Prostate gland (tissue), 2 donors: Measurements from ENCODE around the gene CEP72. TPM values are rescaled to one million over a fixed set of nuclear protein-coding genes. Genes with fewer than 3 reads are reported as not detected.

Experiments
- DNase-seq: peaks from one replicate; pipeline ENCODE4 v3.0.0-alpha.2; 2019; ENCODE audit warnings: low spot score
- H3K27ac ChIP-seq, 2 donors: fragments of 200-600 bp; sonication (generic); 2 replicates each; pipeline ENCODE4 v1.5.1; 2017 to 2019
- H3K27me3 ChIP-seq: fragments of 200-600 bp; sonication (generic); replicated peaks from 2 replicates; pipeline ENCODE4 v1.5.1; 2019; ENCODE audit not compliant: insufficient read depth
- H3K36me3 ChIP-seq, 2 donors: fragments of 200-600 bp; sonication (generic); 1 replicate in 1 of 2; 2 replicates in 1 of 2; pipeline versions ENCODE4 v1.5.1 to v1.8.1; 2017 to 2019
- H3K4me1 ChIP-seq: fragments of 200-600 bp; sonication (generic); replicated peaks from 2 replicates; pipeline ENCODE4 v1.5.1; 2019
- H3K4me3 ChIP-seq, 2 donors: fragments of 200-600 bp; sonication (generic); 2 replicates each; pipeline ENCODE4 v1.5.1; 2017 to 2019
- H3K9me3 ChIP-seq: fragments of 200-600 bp; sonication (generic); 2 replicates; pipeline ENCODE4 v1.5.1; 2017
- POLR2A ChIP-seq: fragments of 450-650 bp; IDR thresholded peaks from one replicate; pipeline ENCODE4 v1.6.1; 2016; ENCODE audit warnings: antibody characterized with exemption, mild to moderate bottlenecking
- POLR2AphosphoS5 ChIP-seq: sonication (generic); formaldehyde crosslinking; IDR thresholded peaks from one replicate; pipeline ENCODE4 v1.6.1; 2017; ENCODE audit warnings: antibody characterized with exemption
- WGBS: methylation state at CpG from one replicate; pipeline ENCODE4 v1.1.5; 2018; 5-methylcytosine and 5-hydroxymethylcytosine counted together
- intact Hi-C: fragments of 100-400 bp; cut with DNase I; formaldehyde crosslinking; loops from one replicate; pipeline ENCODE4 v1.14.2; 2022
- total RNA-seq, 2 donors: library from RNA; depleted of rRNA; stranded (reverse); fragments of >200 nt; gene quantifications; one replicate each; pipeline ENCODE4 v1.1.0, GENCODE V29; 2016
- TF ChIP-seq, protein P1 (sequence below), 4 experiments: fragments of 200-600 bp in 2 of 4; fragments of 450-650 bp in 2 of 4; sonication (generic) in 2 of 4; IDR thresholded peaks; 1 replicate in 3 of 4; 2 replicates in 1 of 4; pipeline ENCODE4 v1.5.1; 2016 to 2019; ENCODE audit warnings: antibody characterized with exemption in 4 of 4, mild to moderate bottlenecking in 2 of 4, moderate library complexity in 2 of 4

The CEP72 gene
- total RNA-seq, 2 donors from 2014 or later, result 6.4 to 12.8 TPM

DNA sequence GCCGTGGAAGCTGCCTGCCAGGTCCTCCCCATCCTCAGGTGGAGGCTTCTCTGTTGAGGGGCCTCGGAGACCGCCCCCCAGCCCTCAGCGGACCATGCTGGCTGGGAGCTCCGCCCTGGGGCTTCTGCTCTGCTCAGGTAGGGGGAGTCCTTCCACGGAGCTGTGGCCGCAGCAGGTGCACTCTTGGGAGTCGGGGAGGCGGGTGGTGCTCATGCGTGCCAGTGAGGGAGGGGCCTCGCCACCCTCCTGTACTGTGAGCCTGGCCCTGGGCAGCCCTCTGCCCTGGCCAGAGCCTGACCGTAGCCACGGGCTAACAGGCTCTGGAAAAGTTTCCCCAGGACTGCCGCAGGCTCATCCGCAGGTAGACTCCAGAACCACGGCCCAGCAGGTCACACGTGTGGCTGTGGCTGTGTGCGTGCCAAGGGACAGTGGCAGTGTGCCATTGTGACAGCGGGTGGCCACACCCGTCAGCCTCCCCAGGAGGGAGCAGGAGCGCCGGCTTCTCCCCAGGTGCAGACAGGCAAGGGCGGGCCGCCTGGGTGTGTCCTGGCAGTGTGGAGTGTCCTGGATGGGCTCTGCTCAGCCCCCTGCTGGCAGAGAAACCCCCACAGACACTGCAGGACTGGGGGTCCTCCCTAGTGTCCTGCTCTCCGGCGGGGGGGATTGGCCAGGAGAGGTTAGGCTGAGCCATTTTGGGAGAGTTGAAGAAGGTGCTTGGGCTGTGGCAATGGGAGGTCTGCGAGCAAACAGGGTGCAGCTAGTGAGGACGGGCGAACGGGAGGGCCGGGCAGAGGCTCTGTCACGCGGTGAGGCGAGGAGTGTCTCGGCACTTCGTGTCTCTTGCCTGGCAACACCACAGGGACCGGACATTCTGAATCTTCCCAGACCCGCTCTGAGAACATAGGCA is 51.5 kb downstream of the CEP72 start:
- DNase-seq, result no peak
- no peak overlapping the region for H3K27ac ChIP-seq
- intact Hi-C loops, result no loop called here

GRCh38 chr5:664343-664993 is 52.3 kb downstream of the CEP72 start:
- Histone ChIP-seq H3K27ac (no peak overlapping the region), H3K9me3 (no peaks in the 10 kb centered on the region), H3K27me3 (no peaks in the 10 kb centered on the region), H3K36me3 (no peaks in the 10 kb centered on the region), H3K4me3 (no peak overlapping the region), H3K4me1 (no peaks in the 10 kb centered on the region)
- no peak for TF ChIP-seq POLR2AphosphoS5
- TF ChIP-seq, protein P1, sequence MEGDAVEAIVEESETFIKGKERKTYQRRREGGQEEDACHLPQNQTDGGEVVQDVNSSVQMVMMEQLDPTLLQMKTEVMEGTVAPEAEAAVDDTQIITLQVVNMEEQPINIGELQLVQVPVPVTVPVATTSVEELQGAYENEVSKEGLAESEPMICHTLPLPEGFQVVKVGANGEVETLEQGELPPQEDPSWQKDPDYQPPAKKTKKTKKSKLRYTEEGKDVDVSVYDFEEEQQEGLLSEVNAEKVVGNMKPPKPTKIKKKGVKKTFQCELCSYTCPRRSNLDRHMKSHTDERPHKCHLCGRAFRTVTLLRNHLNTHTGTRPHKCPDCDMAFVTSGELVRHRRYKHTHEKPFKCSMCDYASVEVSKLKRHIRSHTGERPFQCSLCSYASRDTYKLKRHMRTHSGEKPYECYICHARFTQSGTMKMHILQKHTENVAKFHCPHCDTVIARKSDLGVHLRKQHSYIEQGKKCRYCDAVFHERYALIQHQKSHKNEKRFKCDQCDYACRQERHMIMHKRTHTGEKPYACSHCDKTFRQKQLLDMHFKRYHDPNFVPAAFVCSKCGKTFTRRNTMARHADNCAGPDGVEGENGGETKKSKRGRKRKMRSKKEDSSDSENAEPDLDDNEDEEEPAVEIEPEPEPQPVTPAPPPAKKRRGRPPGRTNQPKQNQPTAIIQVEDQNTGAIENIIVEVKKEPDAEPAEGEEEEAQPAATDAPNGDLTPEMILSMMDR (IDR thresholded peaks at IDR 0.05), result no peak
- no peak for DNase-seq
- WGBS, result 82% methylated on average over 21 of the region's 24 CpGs
- intact Hi-C loops, result no loop called here

More for the DNA sequence above, 51.5 kb downstream of the CEP72 start:
- Histone ChIP-seq H3K9me3 (no peaks in the 10 kb centered on the region), H3K4me1 (no peaks in the 10 kb centered on the region), H3K36me3 (no peaks in the 10 kb centered on the region), H3K27me3 (no peaks in the 10 kb centered on the region), H3K4me3 (no peak overlapping the region)
- WGBS, result 87% methylated on average over 31 of the region's 38 CpGs
- TF ChIP-seq POLR2AphosphoS5, result no peak
- TF ChIP-seq POLR2A, result no peak
- TF ChIP-seq, protein P1 (IDR thresholded peaks at IDR 0.05), result no peak

- no peaks in the 10 kb centered on the region for H3K4me1 ChIP-seq
- H3K36me3 ChIP-seq, result no peaks in the 10 kb centered on the region
- H3K4me3 ChIP-seq, result no peak overlapping the region
- H3K27me3 ChIP-seq, result no peaks in the 10 kb centered on the region
- intact Hi-C loops, result no loop called here
- WGBS, result 96% methylated on average over 15 of the region's 20 CpGs
- no peaks in the 10 kb centered on the region for H3K9me3 ChIP-seq
- H3K27ac ChIP-seq, result no peak overlapping the region
- DNase-seq, result no peak
- no peak for TF ChIP-seq POLR2A
- TF ChIP-seq, protein P1 (IDR thresholded peaks at IDR 0.05), result no peak
- no peak for TF ChIP-seq POLR2AphosphoS5
Observed at GRCh38 chr5:664994-665360, 52.8 kb downstream of the CEP72 start.

DNA sequence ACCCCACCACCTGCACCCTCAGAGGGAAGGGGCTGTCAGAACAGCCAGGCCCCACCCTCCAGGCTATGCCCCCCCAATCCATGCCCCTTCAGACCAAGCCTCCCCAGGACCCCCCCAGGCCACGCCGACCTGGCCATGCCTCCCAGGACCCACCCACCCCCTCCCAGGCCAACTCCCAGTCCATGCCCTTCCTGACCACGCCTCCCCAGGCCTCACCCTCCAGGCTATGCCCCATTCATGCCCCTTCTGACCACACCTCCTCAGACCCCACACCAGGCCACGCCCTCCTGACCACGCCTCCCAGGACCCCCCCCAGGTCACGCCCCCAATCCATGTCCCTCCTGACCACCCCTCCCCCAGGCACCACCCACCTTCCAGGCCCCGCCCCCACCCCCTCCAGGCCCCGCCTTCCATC is 53.4 kb downstream of the CEP72 start:
- Histone ChIP-seq H3K9me3 (no peaks in the 10 kb centered on the region), H3K4me3 (no peak overlapping the region), H3K4me1 (no peaks in the 10 kb centered on the region), H3K27ac (no peak overlapping the region), H3K27me3 (no peaks in the 10 kb centered on the region), H3K36me3 (no peaks in the 10 kb centered on the region)
- intact Hi-C loops, result no loop called here
- TF ChIP-seq POLR2AphosphoS5 (no peak), POLR2A (no peak)
- TF ChIP-seq, protein P1 (IDR thresholded peaks at IDR 0.05), result no peak
- no peak for DNase-seq
- WGBS, result 91% methylated on average over 8 of the region's 8 CpGs
